Stimulated activated CD4-positive, alpha-beta T cell treated with anti-CD3 and anti-CD28 coated beads, TNF-alpha, amount 100 ng/mL, for 1 hour (primary cell): ENCODE results near the gene ARL14.
"Not testable (repeated sequence)": the region's sequence is repeated elsewhere in the genome, so short reads cannot be mapped to it uniquely, and the experiment has no call there.

ENCODE experiments used
- DNase-seq, 3 donors: peaks; one replicate each; pipeline ENCODE4 v3.0.0-alpha.2; 2020; ENCODE audit warnings: low read depth in 3 of 3, low spot score in 1 of 3

ARL14 gene

DNA sequence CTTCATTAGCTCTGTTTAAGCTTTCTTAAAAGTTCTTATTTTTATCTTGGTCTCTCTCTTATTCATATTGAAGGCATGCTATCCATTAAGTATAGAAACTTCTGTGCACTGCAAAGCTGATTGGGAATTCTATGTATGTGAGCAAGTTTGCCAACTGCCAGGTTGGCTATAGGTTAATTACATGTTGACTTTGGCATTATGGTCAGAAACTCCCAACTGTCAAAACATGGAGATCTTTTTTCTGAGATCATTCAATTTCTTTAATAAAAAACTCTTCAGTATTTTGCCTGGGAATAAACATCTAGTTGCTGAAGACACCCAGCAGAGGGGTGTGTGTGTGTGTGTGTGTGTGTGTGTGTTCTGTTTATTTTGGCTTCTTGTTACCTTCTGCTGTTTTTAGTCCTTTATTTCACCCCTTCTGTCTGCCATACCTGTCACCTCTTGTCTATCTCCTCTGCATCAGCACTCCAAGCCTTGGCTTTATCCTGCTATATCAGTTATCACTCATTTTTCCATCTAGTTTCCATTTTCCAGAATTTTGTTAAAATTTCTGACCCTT is 1.3 kb upstream of the ARL14 start:
- DNase-seq, result no peak

DNA sequence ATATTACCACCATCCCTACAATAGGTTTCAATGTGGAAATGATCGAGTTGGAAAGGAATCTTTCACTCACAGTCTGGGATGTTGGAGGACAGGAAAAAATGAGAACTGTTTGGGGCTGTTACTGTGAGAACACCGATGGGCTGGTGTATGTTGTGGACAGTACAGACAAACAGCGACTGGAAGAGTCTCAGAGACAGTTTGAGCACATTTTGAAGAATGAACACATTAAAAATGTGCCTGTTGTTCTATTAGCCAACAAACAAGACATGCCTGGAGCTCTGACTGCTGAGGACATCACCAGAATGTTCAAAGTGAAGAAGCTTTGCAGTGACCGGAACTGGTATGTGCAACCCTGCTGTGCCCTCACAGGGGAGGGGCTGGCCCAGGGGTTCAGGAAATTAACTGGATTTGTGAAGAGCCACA is 510 bp downstream of the ARL14 start:
- DNase-seq, result no peak

DNA sequence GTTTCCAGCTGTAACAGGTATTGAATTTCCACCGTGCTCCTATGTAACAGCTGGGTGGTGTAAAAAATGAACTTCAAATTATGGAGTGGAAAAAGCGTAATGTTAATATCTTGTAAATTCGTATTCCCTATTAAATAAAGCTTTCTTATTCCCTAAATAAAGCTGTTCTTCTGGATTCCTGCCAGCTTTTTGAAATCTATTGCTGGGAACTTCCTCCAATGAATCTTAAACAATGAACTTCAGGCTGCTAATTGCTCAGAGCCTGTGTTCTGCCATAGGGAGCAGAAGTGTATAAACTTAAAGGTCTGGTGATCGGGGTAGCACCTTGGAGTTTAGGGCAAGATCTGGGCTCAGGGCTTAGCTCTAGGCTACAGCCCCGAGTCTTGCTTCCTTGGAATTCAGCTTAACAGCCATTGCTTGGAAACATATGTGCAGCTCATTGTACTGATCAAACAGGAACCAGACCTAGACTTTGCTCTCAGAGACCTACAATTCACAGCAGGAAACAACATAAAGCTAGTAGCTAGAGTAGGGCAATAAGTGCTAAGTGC is 1.4 kb downstream of the ARL14 start:
- DNase-seq, result no peak

DNA sequence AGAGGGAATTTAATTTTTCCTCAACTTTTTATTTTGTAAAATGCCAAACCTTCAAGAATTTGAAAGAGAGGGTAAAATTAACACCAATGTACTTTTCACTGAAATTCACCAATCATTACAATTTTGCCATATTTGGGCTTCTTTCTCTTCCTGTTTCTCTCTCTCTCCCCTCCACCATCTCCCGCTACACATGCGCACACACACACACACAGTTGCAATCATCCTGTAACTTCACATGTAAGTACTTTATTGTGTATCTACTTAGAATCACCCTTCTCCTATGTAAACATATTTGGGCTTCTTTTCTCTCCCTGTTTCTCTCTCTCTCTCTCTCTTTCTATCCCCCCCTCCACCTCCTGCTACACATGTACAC is 7.4 kb downstream of the ARL14 start:
- DNase-seq, result no peak

DNA sequence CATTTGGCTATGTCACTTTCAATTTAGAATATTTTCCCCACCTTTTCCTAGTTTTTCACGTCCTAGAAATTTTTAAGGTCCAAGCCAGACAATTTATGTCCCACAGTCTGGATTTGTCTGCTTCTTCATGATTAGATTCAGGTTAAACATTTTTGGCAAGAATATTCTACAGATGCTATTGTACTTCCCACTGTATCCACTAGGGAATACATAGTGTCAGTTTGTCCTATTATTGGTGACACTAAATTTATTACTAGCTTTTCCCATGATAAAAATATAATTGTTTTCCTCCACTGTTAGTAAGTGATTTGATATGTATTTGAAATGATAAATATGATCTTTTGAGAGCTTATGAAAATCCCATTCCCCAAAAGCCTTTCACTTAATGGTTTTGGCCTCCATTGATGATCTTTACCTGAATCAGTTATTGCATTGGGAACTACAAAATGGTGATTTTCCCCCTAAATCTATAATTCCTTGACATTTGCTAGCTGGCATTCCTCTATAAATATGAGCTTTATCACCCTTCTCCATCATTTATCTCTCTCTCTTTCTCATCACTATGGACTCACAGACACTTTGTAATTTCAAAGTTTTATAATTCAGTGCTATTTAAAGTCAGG is 8.3 kb downstream of the ARL14 start:
- DNase-seq, result no peak

DNA sequence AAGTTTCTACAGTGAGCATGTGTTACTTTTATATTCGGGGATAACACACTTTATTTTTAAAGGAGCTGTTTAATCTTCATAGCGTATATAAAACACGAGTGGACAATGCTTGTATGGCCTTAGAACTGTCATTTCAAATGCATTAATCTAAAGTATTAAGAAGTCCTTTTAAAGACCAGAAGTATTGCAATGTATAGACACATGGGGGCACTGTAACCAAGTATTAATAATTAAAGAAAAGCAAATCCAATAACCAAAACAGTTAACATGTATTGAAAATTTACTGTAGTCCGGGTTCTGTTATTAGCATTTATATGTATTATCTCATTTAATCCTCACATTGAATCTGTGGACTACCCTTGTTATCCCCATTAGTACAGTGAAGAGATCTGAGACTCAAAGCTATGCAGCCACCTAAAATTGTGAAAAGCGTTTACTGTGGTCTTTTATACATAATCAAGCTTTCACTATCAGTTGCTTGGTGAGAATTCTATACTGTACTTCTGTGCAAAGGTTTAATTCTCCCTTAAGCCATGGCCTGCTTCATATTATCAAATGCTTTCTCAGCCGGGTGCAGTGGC is 10.1 kb downstream of the ARL14 start:
- no peak for DNase-seq

DNA sequence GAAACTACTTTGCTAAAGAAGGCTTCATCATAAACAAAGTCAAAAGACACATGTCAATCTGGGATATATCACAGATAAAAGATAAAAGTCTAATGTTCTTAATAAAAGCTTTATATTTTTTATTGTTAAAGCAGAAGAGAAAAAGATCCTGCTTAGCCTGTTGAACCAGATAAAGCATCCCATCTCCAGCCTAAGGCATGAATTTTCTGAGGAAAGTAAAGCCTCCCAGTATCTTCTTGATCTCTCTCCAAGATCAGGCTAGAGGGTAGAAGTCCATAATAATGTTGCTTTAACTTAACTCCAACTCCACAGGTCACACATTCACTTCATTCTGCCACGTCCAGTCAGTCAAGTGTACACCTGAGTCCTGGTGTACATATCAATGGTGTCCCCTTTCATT is 14.2 kb downstream of the ARL14 start:
- DNase-seq, result no peak

DNA sequence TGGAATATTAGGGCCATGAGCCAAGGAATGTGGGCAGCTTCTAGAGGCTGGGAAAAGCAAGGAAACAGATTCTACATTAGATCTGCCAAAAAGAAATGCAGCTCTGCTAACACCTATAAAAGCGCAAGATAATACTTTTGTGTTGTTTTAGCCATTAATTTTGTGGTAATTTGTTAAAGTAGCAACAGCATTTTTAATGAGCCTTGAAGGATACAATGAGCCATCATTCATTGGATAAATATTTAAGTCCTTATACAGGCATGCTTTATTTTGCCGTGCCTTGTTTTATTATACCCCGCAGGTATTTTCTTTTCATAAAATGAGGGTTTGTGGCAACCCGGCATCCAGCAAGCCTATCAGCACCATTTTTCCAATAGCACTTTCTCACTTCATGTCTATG is 15.0 kb downstream of the ARL14 start:
- no peak for DNase-seq

DNA sequence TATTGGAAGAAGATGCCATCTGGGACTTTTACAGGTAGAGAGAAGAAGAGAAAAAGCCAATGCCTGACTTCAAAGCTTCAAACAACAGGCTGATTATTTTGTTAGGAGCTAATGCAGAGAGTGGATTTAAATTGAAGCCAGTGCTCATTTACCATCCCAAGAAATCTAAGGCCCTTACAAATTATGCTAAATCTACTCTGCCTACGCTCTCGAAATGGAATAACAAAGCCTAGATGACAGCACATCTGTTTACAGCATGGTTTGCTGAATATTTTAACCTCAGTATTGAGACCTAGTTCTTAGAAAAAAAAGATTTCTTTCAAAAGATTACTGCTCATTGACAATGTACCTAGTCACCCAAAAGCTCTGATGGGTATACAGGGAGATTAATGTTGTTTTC is 16.2 kb downstream of the ARL14 start:
- no peak for DNase-seq

DNA sequence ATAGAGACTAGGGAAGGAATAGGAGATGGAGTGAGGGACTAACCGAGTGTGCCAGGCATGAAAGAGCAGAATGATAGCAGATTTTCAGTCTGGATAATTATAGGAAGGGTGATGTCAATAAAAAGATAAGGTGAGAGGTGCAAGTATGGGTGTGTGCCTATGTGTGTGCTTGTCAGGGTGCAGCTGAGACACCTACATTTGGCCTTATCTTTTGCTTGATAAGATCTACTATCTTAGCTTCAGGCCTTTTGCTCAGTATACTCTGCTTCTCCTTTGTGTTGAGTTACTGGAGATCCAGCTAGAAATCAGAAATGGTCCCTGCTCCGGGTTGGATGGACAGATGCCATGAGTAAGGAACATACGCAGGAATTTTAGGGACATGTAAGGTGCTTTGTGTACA is 17.4 kb downstream of the ARL14 start:
- no peak for DNase-seq

DNA sequence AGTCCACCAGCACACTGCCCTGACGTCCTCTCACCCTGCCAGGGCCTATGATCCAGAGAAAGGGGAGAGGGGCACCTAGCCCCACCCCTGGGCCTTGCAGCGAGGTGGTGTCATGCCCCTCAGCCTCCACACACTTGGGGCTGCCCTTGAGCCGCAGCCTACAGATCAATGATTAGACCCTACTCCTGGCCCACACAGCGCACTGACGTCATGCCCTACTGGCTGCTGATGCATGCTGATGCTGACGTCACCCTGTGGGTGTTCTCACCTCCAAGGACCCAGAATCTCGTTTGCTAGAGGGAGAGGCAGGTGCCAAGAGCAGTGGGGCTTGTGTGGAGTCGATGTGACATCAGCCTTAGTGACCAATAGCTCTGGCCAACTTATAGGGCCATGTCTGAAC is 18.0 kb downstream of the ARL14 start:
- no peak for DNase-seq

DNA sequence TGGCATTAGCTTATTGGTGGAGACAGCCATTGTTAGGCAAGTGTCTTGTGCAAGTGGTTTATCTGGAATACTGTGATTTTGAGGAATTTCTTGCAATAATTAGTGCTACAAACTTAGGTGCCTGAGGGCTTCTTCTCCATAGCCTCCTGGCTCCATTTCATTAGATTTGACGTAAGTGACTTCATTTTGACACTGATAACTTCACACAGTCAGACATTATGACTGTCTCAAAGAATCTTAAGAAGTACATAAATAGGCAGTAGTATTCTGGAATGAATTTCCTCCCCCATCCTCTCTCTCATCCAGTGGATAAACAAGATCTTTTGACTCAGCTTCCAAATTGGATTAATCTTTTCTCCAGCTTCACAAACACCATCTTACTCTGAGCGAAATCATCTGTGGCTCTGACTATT is 19.0 kb downstream of the ARL14 start:
- no peak for DNase-seq

DNA sequence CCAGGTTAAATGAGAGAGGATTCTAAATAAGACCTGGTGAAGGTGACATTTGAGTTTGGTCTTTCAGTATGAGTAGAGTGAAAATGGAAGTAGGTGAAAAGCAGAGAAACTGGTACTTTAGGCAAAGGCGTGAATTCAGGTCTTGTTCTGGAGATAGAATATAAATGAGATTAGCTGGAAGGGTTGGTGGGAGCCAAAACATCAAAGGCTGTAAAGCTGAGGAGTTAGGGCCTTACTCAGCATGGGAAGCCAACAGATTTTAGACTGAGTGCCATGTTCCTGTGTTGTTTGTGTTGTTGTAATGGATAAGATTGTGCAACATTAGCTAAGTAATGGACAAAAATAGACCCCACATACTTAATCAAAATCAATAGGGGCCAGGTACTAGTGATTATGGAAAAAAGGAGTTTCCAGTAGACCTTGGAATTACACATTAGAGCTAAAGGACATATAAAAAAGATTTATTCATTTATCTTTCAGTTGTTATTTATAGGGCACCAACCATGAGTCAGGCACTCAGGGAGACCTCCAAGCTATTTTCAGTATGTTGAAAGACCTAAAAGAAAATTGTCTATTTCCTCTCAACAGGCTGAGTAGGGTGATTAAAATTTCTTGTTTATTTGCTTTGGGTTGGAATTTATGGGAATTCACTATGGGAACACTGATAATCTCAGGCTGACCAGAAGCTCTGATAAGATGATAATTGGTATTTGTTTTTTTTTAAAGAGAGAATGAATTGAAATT is 20.8 kb downstream of the ARL14 start:
- no peak for DNase-seq

DNA sequence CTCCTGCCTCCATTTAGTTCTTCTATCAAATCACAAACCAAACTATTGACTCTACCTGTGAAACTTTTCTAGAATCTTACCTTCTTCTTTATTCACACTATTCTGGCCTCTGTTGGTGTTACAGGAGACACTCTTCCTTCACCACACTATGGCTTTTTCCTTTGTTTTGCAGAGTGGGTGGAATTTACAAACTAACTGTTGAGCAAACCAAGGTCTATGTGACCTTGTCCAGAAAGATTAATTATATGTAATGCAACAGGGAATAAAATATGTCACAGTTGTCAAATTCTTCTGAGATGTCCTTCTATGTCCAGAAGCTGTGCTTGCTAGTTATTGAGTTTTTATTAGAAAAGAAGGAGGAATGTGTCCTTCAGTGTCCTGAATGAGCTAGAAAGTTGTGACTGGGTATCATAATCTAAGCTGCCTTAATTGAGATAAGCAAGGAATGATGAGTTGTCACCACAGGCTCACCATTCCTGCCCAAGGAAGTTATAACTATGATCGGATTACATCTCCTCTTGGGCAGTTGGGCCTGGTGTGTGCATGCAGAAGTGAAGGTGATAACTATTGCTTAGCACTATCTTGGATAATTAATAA is 21.7 kb downstream of the ARL14 start:
- DNase-seq, result no peak

DNA sequence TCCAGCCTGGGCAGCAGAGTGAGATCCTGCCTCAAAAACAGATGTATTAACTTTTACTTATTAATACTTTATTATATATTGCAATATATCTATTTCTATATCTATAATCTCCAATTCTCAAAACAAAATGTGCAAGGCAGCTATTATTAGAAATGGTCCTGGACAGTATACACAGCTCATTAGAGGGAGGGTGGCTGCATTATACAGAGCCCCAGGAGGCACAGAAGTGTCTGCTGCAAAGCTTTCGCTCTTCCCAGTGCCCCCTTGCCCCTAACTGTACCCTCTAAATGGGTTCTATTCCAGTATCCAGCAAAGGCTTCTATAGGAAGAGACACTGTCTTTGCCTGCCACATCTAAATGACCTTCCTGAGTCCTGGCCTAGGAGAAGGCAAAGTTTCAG is 24.5 kb downstream of the ARL14 start:
- no peak for DNase-seq

DNA sequence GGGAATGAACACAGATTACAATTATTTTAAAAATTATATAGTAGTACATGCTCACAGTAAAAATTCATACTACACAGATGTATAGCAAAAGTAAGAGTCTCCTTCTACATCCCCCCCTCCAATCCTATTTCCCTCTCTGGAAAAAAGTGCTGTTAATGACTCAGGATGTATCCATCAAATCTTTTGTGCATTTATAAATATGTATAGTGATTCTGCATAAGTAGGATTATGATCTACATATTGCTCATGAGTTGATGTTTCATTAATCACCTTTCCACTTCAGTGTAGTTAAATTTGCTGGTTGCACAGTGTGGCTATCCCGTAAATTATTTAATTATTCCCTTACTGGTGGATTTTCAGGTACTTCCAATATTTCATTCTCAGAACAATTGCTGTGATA is 25.3 kb downstream of the ARL14 start:
- DNase-seq, result no peak

DNA sequence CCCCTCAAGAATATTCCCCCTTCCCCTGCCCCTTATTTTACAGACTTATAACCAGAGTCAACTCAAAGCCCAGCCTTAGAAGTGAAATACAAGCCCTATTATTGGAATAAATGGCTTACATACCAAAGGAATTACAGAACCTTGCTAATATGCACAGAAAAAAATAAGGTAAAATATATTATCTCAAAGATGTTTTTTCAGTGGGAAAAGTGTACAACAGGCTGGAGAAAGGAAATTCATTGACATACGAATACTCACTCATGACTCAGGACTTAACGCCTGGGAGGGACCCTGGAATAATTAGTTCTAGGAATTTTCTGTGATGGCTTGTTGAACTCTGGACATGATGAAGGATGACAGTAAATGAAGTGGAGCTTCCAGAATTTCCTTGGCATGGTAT is 27.0 kb downstream of the ARL14 start:
- DNase-seq, result no peak

DNA sequence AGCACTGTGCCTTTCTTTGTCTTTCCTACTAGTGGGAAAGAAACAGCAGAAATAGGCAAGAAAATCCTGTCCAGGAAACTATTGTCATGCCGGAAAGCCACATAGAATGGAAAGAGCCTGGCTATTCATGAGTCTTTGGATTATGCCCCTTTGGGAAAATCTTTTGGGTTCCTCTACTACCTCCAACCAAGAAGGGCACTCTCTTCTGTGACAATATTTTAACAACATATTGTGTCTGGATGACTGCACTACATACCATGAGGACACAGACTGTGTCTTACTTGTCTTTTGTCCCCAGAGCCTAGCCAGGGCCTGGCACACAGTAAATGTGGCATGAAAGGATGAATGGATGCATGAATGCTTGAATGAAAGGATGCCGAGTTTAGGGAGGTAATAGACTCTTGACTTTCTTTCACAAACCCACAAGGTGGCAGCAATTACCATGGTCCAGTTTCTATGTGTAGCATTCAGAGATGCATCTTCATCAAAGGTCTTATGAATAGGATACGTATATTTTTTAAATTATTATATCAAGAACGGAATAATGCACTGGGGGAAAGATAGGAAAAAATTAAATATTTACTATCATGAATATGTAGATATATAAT is 30.3 kb downstream of the ARL14 start:
- peak in 1 of 3 donors; percentile 6 for DNase-seq

DNA sequence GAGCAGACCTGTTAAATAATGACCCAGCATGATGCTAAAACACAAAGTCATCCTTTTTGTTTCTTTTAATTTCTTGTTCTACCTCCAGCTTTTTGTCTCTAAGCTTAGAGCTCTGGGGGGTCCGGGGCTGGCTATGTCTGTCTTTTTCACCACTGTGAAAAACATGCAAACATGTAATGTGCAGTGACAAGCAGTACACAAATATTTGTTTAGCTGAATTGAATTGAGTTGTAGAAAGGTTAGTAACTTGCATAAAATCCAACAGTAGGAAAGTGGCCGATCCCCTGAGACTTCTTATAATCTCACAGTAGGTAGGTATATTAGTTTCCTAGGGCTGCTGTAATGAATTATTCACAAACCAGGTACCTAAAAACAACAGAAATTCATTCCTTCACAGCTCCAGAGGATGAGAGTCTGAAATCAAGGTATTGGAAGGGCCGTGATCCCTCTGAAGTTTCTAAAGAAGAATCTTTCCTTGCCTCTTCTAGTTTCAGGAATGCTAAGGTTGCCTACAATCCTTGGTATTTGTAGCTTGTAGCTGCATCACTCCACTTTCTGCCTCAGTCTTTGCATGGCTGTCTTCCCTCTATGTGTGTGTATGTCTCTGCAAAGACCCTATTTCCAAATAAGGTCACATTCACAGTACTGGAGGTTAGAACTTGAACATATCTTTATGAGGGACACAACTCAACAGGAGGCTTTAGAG is 32.7 kb downstream of the ARL14 start:
- DNase-seq, result no peak

DNA sequence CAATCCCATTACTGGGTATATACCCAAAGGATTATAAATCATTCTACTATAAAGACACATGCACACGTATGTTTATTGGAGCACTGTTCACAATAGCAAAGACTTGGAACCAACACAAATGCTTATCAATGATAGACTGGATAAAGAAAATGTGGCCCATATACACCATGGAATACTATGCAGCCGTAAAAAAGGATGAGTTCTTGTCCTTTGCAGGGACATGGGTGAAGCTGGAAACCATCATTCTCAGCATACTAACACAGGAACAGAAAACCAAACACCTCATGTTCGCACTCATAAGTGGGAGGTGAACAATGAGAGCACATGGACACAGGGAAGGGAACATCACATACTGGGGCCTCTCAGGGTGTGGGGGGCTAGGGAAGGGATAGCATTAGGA is 36.2 kb downstream of the ARL14 start:
- DNase-seq, result not testable (repeated sequence)

DNA sequence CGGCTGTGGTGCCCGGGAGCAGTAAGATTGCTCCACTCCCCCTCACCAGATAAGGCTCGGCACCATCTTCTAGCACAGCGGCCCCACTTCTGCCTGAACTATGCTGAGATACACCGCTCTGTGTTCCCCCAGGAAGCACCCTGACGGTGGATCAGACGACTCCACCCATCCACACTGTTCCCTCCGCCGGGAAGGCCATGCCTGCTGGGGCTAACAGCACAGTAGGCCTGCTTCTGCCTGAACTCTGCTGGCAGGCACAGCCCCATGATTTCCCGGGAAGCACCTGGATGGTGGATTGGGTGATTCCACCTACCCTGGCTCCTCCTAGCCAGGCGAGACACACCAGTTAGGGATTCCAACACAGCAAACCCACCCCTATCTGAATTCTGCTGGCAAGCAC is 42.8 kb downstream of the ARL14 start:
- DNase-seq, result no peak
